ENCODE data around the gene SF1. TPM values are rescaled to one million over a fixed set of nuclear protein-coding genes. Genes with fewer than 3 reads are reported as not detected.
"Not testable (repeated sequence)": the region's sequence is repeated elsewhere in the genome, so short reads cannot be mapped to it uniquely, and the experiment has no call there.

The SF1 gene
- polyA plus RNA-seq (ENCODE audit: insufficient read length in 4 of 4) = 100 to 1,000 TPM; 304 to 417 (median 318) TPM

- DNase-seq (ENCODE audit: low read depth in 4 of 4, low spot score in 3 of 4) = peak; percentile 99 to 100 (median 100)
These were observed at the start of gene SF1 for GRCh38 chr11:64778473-64779298. SF1 (minus strand) TSS chr11:64778542; CDS start chr11:64778392, 150 bp downstream.

- DNase-seq (ENCODE audit: low read depth in 4 of 4, low spot score in 3 of 4) = no peak
These were observed 49.1 kb upstream of the SF1 start for GRCh38 chr11:64827451-64827839.

GRCh38 chr11:64826578-64827450, 48.5 kb upstream of the SF1 start:
- no peak for DNase-seq (ENCODE audit: low read depth in 4 of 4, low spot score in 3 of 4)

DNA sequence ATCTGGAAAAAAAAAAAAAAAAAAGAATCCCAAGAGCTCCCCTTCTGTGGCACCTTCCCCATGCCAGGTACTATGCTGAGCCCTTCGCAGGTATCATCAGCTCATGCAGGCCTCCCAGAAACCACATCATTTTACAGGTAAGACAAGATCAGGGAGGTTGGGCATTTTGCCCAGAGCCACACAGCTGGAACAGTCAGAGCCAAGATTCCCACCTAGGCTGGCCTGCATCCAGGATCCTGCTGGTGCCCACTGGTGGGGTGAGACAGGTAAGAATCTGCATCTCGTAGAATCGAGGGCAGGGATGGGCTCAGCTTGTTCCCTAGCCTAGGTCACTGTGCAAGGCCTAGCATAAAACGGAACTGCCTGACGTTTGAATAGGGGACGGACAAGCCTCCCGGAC, 47.7 kb upstream of the SF1 start:
- DNase-seq (ENCODE audit: low read depth in 4 of 4, low spot score in 3 of 4) = no peak

GRCh38 chr11:64823568-64824119, 45.3 kb upstream of the SF1 start:
- no peak for DNase-seq (ENCODE audit: low read depth in 4 of 4, low spot score in 3 of 4)

GRCh38 chr11:64817476-64817875, 39.1 kb upstream of the SF1 start:
- DNase-seq (ENCODE audit: low read depth in 4 of 4, low spot score in 3 of 4) = no peak

DNA sequence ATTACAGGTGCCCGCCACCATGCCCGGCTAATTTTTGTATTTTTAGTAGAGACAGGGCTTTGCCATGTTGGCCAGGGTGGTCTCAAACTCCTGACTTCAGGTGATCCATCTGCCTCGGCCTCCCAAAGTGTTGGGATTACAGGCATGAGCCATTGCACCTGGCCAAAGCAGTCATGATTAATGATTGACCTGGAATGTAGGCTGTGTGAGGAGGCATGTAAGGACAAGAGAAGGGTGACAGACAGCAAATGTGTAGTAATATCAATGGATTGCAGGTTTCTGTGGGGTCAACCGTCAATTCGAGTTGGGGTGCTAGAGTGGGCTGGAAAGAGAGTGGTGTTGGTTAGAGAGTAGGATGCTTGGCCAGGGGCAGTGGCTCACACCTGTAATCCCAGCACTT, 37.1 kb upstream of the SF1 start:
- DNase-seq (ENCODE audit: low read depth in 4 of 4, low spot score in 3 of 4) = not testable (repeated sequence)

DNA sequence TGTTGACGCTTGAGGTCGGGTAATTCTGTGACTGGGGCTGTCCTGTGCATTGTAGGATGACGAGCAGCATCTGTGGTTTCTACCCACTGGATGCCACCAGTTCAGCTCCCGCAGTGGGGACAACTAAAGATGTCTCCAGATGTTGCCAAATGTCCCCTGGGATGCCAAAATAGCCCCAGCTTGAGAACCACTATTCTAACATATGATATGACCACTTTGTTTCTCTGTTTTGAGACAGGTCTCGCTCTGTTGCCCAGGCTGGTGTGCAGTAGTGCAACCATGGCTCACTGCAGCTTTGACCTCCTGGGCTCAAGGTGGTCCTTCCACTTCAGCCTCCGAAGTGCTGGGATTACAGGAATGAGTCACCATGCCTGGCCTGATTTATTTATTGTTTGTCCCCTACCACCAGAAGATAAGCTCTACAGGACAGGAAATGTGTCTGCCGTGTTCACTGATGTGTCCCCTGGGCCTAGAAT, 36.4 kb upstream of the SF1 start:
- DNase-seq (ENCODE audit: low read depth in 4 of 4, low spot score in 3 of 4) = no peak

DNA sequence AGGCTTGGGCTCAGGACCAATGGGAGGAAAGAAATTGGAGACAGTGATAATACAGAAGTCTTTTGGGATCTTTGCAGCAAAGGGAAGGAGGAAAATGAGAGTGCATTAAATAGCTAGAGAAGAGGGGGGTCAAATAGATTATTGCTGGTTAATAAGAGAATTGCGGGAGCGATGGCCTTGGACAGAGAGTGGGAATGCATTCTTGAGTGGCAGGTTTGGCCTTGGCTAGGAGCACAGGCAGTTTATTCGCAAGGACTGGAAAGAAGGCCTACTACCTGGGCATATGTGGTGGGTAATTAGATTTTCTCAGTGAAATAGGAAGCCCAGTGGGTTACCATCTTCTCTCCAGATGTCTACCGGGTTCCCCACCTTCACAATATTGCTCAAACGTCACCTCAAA, 35.5 kb upstream of the SF1 start:
- DNase-seq (ENCODE audit: low read depth in 4 of 4, low spot score in 3 of 4) = no peak

GRCh38 chr11:64810891-64811272, 32.5 kb upstream of the SF1 start:
- no peak for DNase-seq (ENCODE audit: low read depth in 4 of 4, low spot score in 3 of 4)

DNA sequence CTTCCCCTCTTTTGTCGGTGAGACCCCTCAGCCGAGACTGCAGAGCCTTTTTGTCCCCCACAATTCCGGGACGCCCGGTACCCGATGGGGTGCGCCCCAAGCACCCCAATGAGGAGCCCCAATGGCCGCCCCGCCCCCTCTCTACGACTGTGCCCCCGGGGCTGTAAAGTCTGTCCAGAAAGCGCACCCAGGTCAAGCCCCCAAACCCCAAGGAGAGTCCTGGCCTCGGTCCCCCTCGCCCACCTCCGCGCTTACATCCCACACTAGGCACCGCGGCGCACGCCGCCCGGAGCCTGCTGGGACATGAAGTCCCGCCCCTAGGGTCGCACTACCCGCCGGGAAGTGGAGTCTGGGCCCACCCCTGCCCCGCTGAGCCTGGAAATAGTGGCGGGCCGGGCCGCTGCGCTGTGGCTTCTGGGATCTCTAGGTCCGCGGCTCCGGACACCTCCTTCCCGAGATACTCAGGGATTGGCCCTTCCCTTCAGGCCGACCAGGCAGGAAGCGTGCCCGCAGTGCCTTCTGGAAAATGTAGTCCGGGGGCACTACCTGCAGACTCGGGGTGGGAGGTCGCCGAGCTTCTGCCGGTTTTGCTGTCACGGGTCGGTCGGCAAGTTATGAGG, 32.0 kb upstream of the SF1 start, which contains the start of gene MEN1:
MEN1 (minus strand) TSS at position 281 of the 620 bp plus-strand sequence. CDS start 442 bp downstream, outside the sequence.
- peak; percentile 87 to 94 (median 93) for DNase-seq (ENCODE audit: low read depth in 4 of 4, low spot score in 3 of 4)

- no peak for DNase-seq (ENCODE audit: low read depth in 4 of 4, low spot score in 3 of 4)
These were observed 31.5 kb upstream of the SF1 start for GRCh38 chr11:64809781-64810241.

GRCh38 chr11:64805481-64805880, 27.1 kb upstream of the SF1 start:
- no peak for DNase-seq (ENCODE audit: low read depth in 4 of 4, low spot score in 3 of 4)

- DNase-seq (ENCODE audit: low read depth in 4 of 4, low spot score in 3 of 4) = no peak
These were observed 26.2 kb upstream of the SF1 start for GRCh38 chr11:64804346-64805210.

- DNase-seq (ENCODE audit: low read depth in 4 of 4, low spot score in 3 of 4) = no peak
These were observed 25.6 kb upstream of the SF1 start for GRCh38 chr11:64803846-64804345.

- DNase-seq (ENCODE audit: low read depth in 4 of 4, low spot score in 3 of 4) = peak; percentile 66 to 76 (median 73)
These were observed 25.0 kb upstream of the SF1 start, which contains the start of gene MAP4K2 for GRCh38 chr11:64803158-64803845. MAP4K2 (minus strand) TSS chr11:64803214; CDS start chr11:64803149, 65 bp downstream.

DNA sequence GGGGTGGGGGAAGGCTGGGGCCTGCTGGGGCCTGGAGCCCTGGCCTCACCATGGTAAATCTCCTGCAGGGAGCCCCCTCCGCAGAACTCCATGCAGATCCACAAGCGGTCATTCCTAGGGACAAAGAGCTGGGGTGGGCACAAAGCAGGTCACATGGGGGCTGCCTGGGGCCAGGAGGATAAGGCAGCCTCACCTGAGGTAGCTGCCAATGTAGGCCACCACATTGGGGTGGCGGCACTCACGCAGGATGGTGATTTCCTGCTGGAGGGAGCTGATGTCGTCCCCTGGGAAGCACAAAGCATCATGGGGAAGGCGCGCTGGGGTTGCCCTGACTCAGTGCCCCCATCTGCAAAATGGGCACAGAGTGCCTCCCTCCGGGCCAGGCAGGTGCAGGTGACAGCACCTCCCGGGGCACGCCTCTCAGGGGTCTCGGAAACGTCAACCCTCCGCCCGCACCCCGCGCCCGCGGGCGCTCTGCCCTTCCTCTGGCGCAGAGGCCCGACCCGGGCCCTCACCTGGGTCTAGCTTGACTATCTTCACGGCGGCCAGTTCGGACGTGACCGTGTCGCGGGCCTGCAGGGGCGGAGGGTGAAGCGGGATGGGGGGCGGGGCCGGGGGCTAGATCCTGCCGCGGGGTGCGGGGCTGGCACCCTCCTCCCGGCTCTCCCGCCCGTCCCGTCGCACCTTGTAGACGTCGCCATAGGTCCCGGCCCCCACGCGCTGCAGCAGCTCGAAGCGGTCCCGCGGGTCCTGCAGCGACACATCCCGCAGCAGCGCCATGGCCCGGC, 24.2 kb upstream of the SF1 start:
- no peak for DNase-seq (ENCODE audit: low read depth in 4 of 4, low spot score in 3 of 4)

All from right renal pelvis (tissue), 4 donors.